Stimulated activated CD4-positive, alpha-beta T cell treated with anti-CD3 and anti-CD28 coated beads, Interleukin-12 subunit alpha, Interleukin-12 subunit beta, amount 100 ng/mL, for 24 hours (primary cell): Measurements from ENCODE around the gene REXO4.
"Not testable (repeated sequence)": the region's sequence is repeated elsewhere in the genome, so short reads cannot be mapped to it uniquely, and the experiment has no call there.

Experiments
- DNase-seq, 2 experiments: peaks; one replicate each; pipeline ENCODE4 v3.0.0-alpha.2; 2020; ENCODE audit warnings: low read depth in 2 of 2

The REXO4 gene

GRCh38 chr9:133451865-133452264 lies 34.1 kb upstream of the REXO4 start:
- not testable (repeated sequence) for DNase-seq

- DNase-seq = no peak
Measured at GRCh38 chr9:133449760-133450159, 31.9 kb upstream of the REXO4 start.

- no peak for DNase-seq
Measured at GRCh38 chr9:133448487-133448972, 30.7 kb upstream of the REXO4 start.

- no peak for DNase-seq
Measured at GRCh38 chr9:133445293-133445969, 27.6 kb upstream of the REXO4 start.

- DNase-seq = no peak
Measured at GRCh38 chr9:133443982-133444381, 26.2 kb upstream of the REXO4 start.

GRCh38 chr9:133443248-133443647 lies 25.4 kb upstream of the REXO4 start:
- DNase-seq = no peak

GRCh38 chr9:133441571-133441970 lies 23.8 kb upstream of the REXO4 start:
- no peak for DNase-seq

GRCh38 chr9:133440874-133441273 lies 23.1 kb upstream of the REXO4 start:
- DNase-seq = no peak

- no peak for DNase-seq
Measured at GRCh38 chr9:133439337-133439736, 21.5 kb upstream of the REXO4 start.

GRCh38 chr9:133437753-133438531 lies 20.1 kb upstream of the REXO4 start:
- no peak for DNase-seq

- DNase-seq = no peak
Measured at GRCh38 chr9:133436681-133437080, 18.9 kb upstream of the REXO4 start.

- no peak for DNase-seq
Measured at GRCh38 chr9:133433351-133433843, 15.6 kb upstream of the REXO4 start.

GRCh38 chr9:133430244-133430643 lies 12.4 kb upstream of the REXO4 start:
- DNase-seq = no peak

GRCh38 chr9:133429641-133430161 lies 11.9 kb upstream of the REXO4 start:
- DNase-seq = no peak

- DNase-seq = no peak
Measured at GRCh38 chr9:133429214-133429613, 11.4 kb upstream of the REXO4 start.

- DNase-seq = no peak
Measured at GRCh38 chr9:133428617-133429101, 10.8 kb upstream of the REXO4 start.

GRCh38 chr9:133427658-133428348 lies 10.0 kb upstream of the REXO4 start:
- no peak for DNase-seq

- DNase-seq = no peak
Measured at GRCh38 chr9:133426011-133426410, 8.2 kb upstream of the REXO4 start.

- DNase-seq = no peak
Measured at GRCh38 chr9:133425049-133425632, 7.3 kb upstream of the REXO4 start.

GRCh38 chr9:133424187-133424586 lies 6.4 kb upstream of the REXO4 start:
- DNase-seq = no peak

- DNase-seq = no peak
Measured at GRCh38 chr9:133423216-133423615, 5.4 kb upstream of the REXO4 start.
